Measurements from ENCODE around the gene MNAT1.

Gene MNAT1

GRCh38 chr14:60790850-60791249 is 56.3 kb downstream of the MNAT1 start:
- ChIA-PET POLR2A (no interaction called here), CTCF (no interaction called here)
- no peak for DNase-seq (ENCODE audit: extremely low spot score)
- TF ChIP-seq CTCF (IDR thresholded peaks at IDR 0.05; ENCODE audit: control extremely low read depth, extremely low read depth, low read depth, missing control alignments) = no peak

GRCh38 chr14:60796434-60796833 is 61.9 kb downstream of the MNAT1 start:
- no peak for TF ChIP-seq CTCF (IDR thresholded peaks at IDR 0.05; ENCODE audit: control extremely low read depth, extremely low read depth, low read depth, missing control alignments)
- DNase-seq (ENCODE audit: extremely low spot score) = no peak
- ChIA-PET POLR2A (no interaction called here), CTCF (interaction anchor here (1.2 kb wide), 1 partner anchor 51 kb away, joined by 3 read pairs; no protein-coding TSS in a partner anchor)

- no peak for TF ChIP-seq CTCF (IDR thresholded peaks at IDR 0.05; ENCODE audit: control extremely low read depth, extremely low read depth, low read depth, missing control alignments)
- ChIA-PET CTCF (no interaction called here), POLR2A (no interaction called here)
- DNase-seq (ENCODE audit: extremely low spot score) = no peak
These were observed 65.8 kb downstream of the MNAT1 start for GRCh38 chr14:60800409-60800808.

- TF ChIP-seq CTCF (IDR thresholded peaks at IDR 0.05; ENCODE audit: control extremely low read depth, extremely low read depth, low read depth, missing control alignments) = no peak
- DNase-seq (ENCODE audit: extremely low spot score) = no peak
- CTCF ChIA-PET = no interaction called here
- POLR2A ChIA-PET = no interaction called here
These were observed 69.3 kb downstream of the MNAT1 start for GRCh38 chr14:60803871-60804270.

GRCh38 chr14:60805841-60806430 is 71.4 kb downstream of the MNAT1 start:
- ChIA-PET CTCF (no interaction called here), POLR2A (no interaction called here)
- TF ChIP-seq CTCF (IDR thresholded peaks at IDR 0.05; ENCODE audit: control extremely low read depth, extremely low read depth, low read depth, missing control alignments) = no peak
- DNase-seq (ENCODE audit: extremely low spot score) = no peak

GRCh38 chr14:60807247-60807646 is 72.7 kb downstream of the MNAT1 start:
- ChIA-PET POLR2A (no interaction called here), CTCF (interaction anchor here (1.8 kb wide), 1 partner anchor 16 kb away, joined by 5 read pairs; no protein-coding TSS in a partner anchor)
- no peak for DNase-seq (ENCODE audit: extremely low spot score)
- no peak for TF ChIP-seq CTCF (IDR thresholded peaks at IDR 0.05; ENCODE audit: control extremely low read depth, extremely low read depth, low read depth, missing control alignments)

Data from GM10248 (cell line).